ENCODE measurements around the gene WWOX.

WWOX gene

DNA sequence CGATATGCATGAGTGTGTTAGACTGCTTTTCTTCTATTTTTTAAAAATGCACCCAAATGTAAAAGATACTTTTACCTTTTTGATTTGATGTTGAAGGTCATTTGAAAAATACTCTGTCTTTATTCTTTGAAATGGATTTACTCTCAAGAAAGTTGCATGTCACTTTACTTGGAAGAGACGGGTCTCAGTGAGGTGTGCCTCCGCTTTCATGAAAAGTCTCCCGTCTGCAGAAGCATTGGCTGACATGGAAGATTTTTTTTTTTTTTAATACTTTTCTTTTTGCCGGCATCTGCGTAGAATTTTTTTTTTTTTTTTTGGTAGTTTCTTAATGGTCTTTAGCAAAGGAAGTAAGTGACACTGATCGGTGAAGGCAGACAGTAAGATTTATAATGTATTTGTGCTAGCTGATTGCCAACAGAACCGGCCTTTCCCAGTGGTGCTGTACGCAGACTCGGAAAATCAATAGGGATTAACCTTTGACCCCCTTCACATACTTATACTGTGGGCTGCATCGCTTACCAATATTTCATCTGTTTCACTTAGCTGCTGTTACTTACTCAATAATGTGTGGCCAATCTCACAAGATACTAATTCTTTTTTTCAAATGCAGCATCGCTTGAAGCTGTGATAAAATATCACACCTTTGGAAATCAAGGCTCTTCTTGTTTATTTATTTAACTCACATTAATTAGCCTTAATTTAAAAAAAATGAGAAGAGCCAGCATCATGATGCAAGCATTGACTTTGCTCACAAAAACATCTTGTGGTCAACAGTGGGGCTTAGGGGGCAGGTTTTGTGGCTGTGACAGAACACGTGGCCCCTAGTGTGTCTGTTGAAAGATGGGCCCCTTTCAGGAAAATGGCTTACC, 383.9 kb downstream of the WWOX start:
- DNase-seq, result no peak

GRCh38 chr16:78484509-78485058, 385.1 kb downstream of the WWOX start:
- no peak for DNase-seq

- no peak for DNase-seq
Observed at GRCh38 chr16:78485188-78485916, 385.9 kb downstream of the WWOX start.

- no peak for DNase-seq
Observed at GRCh38 chr16:78485917-78486257, 386.4 kb downstream of the WWOX start.

DNA sequence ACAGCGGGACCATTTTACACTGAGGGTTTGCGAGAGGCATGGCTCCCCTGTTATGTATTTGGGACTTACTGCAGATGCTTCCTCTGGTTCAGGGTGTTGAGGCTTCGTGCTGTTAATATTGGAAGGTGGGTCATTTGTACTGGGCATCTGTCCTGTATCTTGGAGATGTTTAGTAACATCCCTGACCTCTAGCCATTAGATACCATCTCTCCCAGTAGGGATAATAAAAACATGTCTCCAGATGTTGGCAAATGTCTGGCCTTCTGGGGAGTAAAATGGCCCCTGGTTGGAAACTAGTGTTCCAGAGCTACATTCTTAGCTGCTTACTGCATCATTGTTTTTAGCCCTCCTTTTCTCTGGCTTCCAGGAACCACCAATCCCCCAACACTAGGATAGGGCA, 388.0 kb downstream of the WWOX start:
- DNase-seq, result no peak

DNA sequence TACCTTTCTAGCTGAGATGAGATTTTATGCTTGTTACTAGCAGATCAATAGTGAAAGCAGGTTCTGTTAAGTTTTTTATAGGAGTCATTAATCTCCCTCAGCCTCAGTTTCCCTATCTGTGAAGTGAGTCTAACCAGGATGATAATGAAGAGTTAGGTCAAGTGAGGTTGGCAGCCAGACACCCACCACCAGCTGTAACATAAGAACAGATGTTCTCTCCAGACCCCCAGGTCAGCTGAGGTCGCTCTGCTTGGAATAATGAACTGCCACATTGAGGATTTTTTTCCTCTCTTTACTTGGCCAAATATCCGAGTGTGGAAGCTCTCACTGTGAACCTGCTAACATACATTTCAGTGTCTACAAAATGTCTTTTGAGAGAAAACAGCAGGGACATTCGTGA, 389.6 kb downstream of the WWOX start:
- DNase-seq, result no peak

GRCh38 chr16:78489631-78490030, 390.2 kb downstream of the WWOX start:
- no peak for DNase-seq

DNA sequence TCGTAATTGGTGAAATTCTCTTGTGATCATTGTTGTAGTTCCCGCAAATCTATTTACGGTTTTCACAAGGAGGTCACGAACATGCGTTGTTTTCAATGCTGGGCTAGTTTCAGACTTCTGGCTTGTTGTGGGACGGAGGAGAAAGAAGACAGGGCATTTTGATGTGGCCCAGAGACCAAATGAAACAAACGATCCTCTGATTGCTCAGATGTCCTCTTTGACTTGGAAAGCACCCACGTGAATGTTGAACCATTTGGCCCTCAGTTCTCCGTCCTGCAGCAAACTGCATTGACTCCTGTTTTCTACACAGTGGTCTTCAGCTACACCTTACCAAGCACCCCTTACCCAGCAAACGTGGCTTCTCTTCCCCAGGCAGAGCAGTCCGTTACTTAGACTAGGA, 391.0 kb downstream of the WWOX start:
- no peak for DNase-seq

- DNase-seq, result no peak
Observed at GRCh38 chr16:78490847-78491246, 391.4 kb downstream of the WWOX start.

- no peak for DNase-seq
Observed at GRCh38 chr16:78493573-78493972, 394.1 kb downstream of the WWOX start.

GRCh38 chr16:78494105-78494504, 394.7 kb downstream of the WWOX start:
- no peak for DNase-seq

DNA sequence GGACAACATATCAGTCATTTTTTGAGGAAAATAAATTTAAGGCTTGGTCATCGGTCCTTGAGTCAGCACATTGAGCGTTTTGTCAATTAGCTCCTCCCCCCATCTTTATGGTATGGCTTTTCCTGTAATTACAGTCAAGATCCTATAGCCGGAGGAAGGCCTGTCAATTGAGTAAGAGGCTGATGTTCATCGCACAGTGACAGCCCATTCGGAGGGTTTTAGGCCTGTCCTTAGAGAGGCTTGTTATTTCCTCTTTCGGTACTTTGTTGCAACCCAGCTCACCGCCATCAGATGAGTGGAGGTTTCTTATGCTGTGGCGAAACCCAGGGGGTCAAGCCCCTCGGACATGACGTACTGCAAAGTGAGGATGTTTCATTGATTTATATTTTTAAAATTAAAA, 395.2 kb downstream of the WWOX start:
- DNase-seq, result no peak

DNA sequence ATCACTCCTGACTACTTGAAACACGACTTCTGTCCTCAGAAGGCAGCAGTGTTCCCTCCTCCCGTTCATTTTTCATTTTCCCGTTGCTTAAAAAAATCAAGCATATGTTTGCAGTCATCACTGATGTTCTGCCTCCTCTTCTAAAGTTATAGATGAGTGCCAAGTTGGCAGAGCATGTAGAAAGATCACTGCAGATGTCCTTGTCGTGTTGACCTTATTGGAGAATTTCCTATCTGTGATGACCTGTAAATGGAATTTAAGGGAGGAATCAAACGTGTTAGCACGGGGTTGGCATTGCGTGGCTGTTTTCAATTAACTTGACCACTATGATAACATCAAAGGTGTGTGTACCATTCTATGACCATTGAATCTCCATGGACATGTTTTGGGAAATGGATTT, 396.7 kb downstream of the WWOX start:
- DNase-seq, result no peak

GRCh38 chr16:78499399-78499798, 399.9 kb downstream of the WWOX start:
- peak; percentile 94 for DNase-seq

DNA sequence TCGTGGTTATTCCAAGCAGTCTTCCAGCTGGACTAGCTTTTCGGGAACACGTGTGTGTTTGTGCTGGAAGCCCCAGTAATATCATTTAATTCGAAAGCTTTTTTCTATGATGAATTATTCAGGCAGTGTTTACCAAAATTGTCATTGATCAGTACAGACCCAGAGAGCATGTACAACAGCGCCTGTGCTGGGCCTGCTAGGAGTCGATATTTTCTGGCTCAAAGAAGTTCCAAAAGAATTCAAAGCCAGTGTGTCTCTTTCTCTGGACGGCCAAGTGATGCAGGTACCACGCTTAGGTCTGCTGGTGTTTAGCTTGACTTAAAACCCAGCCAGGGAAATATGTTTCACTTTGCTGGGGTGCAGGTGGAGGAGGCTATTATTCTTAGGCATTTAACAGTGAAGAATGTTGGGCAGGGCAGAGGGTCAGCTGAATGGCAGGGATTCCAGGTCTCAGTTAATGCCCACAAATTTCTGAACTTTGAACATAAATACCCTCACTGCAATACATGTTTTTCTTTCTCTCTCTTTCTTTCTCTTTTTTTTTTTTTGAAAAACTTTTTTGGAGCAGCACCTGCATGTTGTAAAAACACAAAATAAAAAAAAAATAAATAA, 401.3 kb downstream of the WWOX start:
- DNase-seq, result no peak

DNA sequence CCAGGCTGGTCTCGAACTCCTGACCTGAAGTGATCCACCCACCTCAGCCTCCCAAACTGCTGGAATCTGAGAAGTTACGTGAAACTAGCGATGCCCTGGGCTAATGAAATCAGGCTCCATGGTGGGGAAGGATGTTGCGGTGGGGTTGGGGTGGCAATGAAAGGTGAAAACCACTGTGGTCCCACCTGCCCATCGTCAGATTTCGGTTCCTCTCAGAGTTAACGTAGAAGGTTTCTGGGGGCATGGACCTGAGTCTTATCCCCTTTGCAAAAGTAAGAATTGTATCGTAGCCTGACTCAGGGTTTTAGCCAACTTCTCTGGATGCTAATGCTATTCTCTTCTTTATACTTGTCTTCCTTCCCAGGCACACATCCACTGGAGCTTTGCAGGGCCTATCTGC, 402.3 kb downstream of the WWOX start:
- DNase-seq, result no peak

- DNase-seq, result no peak
Observed at GRCh38 chr16:78502812-78503350, 403.4 kb downstream of the WWOX start.

- DNase-seq, result peak; percentile 16
Observed at GRCh38 chr16:78503602-78504001, 404.1 kb downstream of the WWOX start.

- DNase-seq, result no peak
Observed at GRCh38 chr16:78504401-78504851, 405.0 kb downstream of the WWOX start.

DNA sequence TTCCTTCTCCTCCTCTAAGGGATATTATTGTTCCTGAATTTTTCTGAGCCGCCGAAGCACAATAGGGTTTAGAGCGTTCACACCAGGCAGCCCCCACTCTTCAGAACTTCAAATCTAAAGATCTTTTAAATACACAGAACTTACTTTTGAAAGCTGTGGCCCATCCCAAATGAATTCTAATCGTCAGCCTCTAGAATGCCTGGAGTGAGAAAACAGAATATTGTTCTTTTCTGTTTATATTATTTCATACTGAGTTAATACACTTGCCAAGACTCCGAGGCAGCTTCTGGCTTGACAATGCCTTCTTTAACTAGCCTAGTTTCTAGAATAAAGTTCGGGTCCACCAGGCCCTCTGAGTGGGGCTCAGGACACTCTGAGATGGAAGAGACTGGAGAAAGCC, 405.6 kb downstream of the WWOX start:
- DNase-seq, result no peak

- DNase-seq, result no peak
Observed at GRCh38 chr16:78505544-78506366, 406.3 kb downstream of the WWOX start.

Measured in NCI-H524 treated with DMSO at 0.1 percent for 48 hours (cell line).